GM18870 (cell line): Measurements from ENCODE around the gene GPER1.
"Not testable (repeated sequence)": the region's sequence is repeated elsewhere in the genome, so short reads cannot be mapped to it uniquely, and the experiment has no call there.

Experiments
- ATAC-seq: cut with Tn5 transposase; IDR thresholded peaks from one replicate; pipeline ENCODE4 v1.9.1; 2021; ENCODE audit warnings: moderate library complexity; ENCODE audit not compliant: unreplicated experiment

Gene GPER1

GRCh38 chr7:1087952-1088920 lies at the start of gene GPER1:
GPER1 (plus strand) TSS chr7:1088113; CDS start chr7:1091729, 3,616 bp downstream.
- ATAC-seq, result no peak

GRCh38 chr7:1040233-1040632 lies 47.7 kb upstream of the GPER1 start:
- not testable (repeated sequence) for ATAC-seq

GRCh38 chr7:1040790-1041189 lies 47.1 kb upstream of the GPER1 start:
- ATAC-seq, result no peak

- no peak for ATAC-seq
Measured at GRCh38 chr7:1041551-1042491, 46.1 kb upstream of the GPER1 start.

GRCh38 chr7:1042492-1042833 lies 45.5 kb upstream of the GPER1 start:
- ATAC-seq, result no peak

- ATAC-seq, result no peak
Measured at GRCh38 chr7:1043552-1044188, 44.2 kb upstream of the GPER1 start.

GRCh38 chr7:1044189-1045068 lies 43.5 kb upstream of the GPER1 start, which contains the start of gene GPR146:
GPR146 (plus strand) TSS chr7:1044546; CDS start chr7:1057516, 12,970 bp downstream.
- peak; percentile 80 for ATAC-seq

GRCh38 chr7:1045069-1046063 lies 42.5 kb upstream of the GPER1 start:
- no peak for ATAC-seq

- no peak for ATAC-seq
Measured at GRCh38 chr7:1046722-1047679, 40.9 kb upstream of the GPER1 start.

GRCh38 chr7:1049006-1049741 lies 38.7 kb upstream of the GPER1 start:
- no peak for ATAC-seq

- no peak for ATAC-seq
Measured at GRCh38 chr7:1049801-1050200, 38.1 kb upstream of the GPER1 start.

- ATAC-seq, result no peak
Measured at GRCh38 chr7:1050254-1050906, 37.5 kb upstream of the GPER1 start.

- no peak for ATAC-seq
Measured at GRCh38 chr7:1050956-1051690, 36.8 kb upstream of the GPER1 start.

- ATAC-seq, result no peak
Measured at GRCh38 chr7:1052031-1052818, 35.7 kb upstream of the GPER1 start.

GRCh38 chr7:1053002-1053411 lies 34.9 kb upstream of the GPER1 start:
- ATAC-seq, result no peak
